ENCODE measurements around the gene GLUD2. TPM values are rescaled to one million over a fixed set of nuclear protein-coding genes. Genes with fewer than 3 reads are reported as not detected.

Gene GLUD2
- total and polyA plus RNA-seq, 2 of the 8 experiments (the other 6 are each of a cell fraction or from before 2014, with no cell fraction given) = 0.14 to 0.26 TPM

DNA sequence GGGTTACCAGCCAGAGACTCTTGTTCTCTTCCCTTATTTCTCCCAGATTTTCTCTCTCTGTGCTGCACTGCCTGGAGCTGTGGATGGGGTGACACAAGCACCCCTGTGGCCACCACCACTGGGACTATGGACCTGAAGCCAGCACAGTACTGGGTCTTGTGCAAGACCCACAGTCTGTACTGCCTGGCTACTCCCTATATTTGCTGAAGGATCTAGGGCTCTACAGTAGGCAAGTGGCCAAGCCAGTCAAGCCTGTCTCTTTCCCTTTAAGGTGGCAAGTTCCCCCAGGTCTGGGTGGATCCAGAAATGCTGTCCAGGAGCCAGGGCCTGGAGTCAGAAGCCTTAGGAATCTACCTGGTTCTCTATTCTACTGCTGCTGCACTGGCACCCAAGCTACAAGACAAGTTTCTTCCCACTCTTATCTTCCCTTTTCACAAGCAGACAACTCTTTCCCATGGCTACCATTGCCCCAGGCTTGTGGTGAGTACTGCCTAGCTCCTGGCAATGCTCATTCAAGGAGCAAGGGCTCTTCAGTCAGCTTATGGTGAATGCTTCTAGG, 33.4 kb upstream of the GLUD2 start:
- CTCF ChIA-PET (ENCODE audit: partially characterized antibody) = no interaction called here
- H3K23ac ChIP-seq (ENCODE audit: insufficient read length) = no peak overlapping the region
- H3K9ac ChIP-seq (replicated peaks in 1 of 4; ENCODE audit: extremely low read depth in 1 of 4, low read depth in 3 of 4, low read length in 3 of 4) = no peak overlapping the region
- no peak overlapping the region for H2AFZ ChIP-seq (ENCODE audit: low read length)
- no peak overlapping the region for H3K18ac ChIP-seq (ENCODE audit: extremely low read depth, low read length)
- H4K91ac ChIP-seq (replicated peaks; ENCODE audit: insufficient read length, low read length) = no peak overlapping the region
- H3K79me2 ChIP-seq (ENCODE audit: control insufficient read depth in 1 of 2, insufficient read depth in 2 of 2, low read length in 2 of 2) = no peaks in the 10 kb centered on the region
- no peaks in the 10 kb centered on the region for H3K36me3 ChIP-seq (ENCODE audit: control insufficient read depth in 2 of 4, insufficient read depth in 4 of 4, low read length in 3 of 4)
- H3K27ac ChIP-seq (ENCODE audit: low read depth, low read length) = no peak overlapping the region
- no peak overlapping the region for H3K4me3 ChIP-seq (ENCODE audit: extremely low read depth in 1 of 4, insufficient read depth in 2 of 4, low read depth in 3 of 4, low read length in 4 of 4)
- H2AK5ac ChIP-seq (ENCODE audit: low read depth, low read length) = no peak overlapping the region
- H4K5ac ChIP-seq (ENCODE audit: insufficient read length, low read depth, low read length) = no peak overlapping the region
- H4K8ac ChIP-seq (ENCODE audit: extremely low read depth, insufficient read depth, low read length) = no peak overlapping the region
- no peak overlapping the region for H2BK12ac ChIP-seq (ENCODE audit: low read depth, low read length)
- H3K4me2 ChIP-seq (ENCODE audit: insufficient read depth in 1 of 2, low read depth in 2 of 2, low read length in 2 of 2) = no peak overlapping the region
- no peak overlapping the region for H2BK15ac ChIP-seq (ENCODE audit: low read length)
- peaks cover 4 to 16% of the 10 kb centered on the region in 2 experiments; a peak in 2 of 4 replicates for H3K9me3 ChIP-seq (ENCODE audit: insufficient read depth in 2 of 2, low read depth in 1 of 2, low read length in 1 of 2)
- H3K14ac ChIP-seq (ENCODE audit: insufficient read length) = no peak overlapping the region
- no peak overlapping the region for H3K56ac ChIP-seq (replicated peaks; ENCODE audit: insufficient read length, low read depth, low read length)
- no peaks in the 10 kb centered on the region for H3K23me2 ChIP-seq (ENCODE audit: low read depth, low read length)
- no peaks in the 10 kb centered on the region for H3K4me1 ChIP-seq (replicated peaks in 1 of 4; ENCODE audit: control insufficient read depth in 3 of 4, insufficient read depth in 4 of 4, low read length in 3 of 4)
- H3K4ac ChIP-seq (replicated peaks; ENCODE audit: insufficient read length, low read depth, low read length) = no peak overlapping the region
- DNase-seq (ENCODE audit: low read depth in 1 of 2, low spot score in 2 of 2) = no peak
- H4K20me1 ChIP-seq (replicated peaks in 1 of 2; ENCODE audit: control insufficient read depth in 1 of 2, insufficient read depth in 2 of 2, low read length in 2 of 2) = no peaks in the 10 kb centered on the region
- H3K79me1 ChIP-seq (ENCODE audit: low read depth, low read length) = no peaks in the 10 kb centered on the region
- no peaks in the 10 kb centered on the region for H3K27me3 ChIP-seq (replicated peaks in 1 of 4; ENCODE audit: control insufficient read depth in 3 of 4, extremely low read depth in 1 of 4, insufficient read depth in 3 of 4, low read length in 3 of 4)
- POLR2A ChIA-PET (ENCODE audit: partially characterized antibody) = no interaction called here
- no peak overlapping the region for H2BK5ac ChIP-seq (ENCODE audit: low read depth, low read length)
- no peak for FAIRE-seq
- TF ChIP-seq, protein P1, sequence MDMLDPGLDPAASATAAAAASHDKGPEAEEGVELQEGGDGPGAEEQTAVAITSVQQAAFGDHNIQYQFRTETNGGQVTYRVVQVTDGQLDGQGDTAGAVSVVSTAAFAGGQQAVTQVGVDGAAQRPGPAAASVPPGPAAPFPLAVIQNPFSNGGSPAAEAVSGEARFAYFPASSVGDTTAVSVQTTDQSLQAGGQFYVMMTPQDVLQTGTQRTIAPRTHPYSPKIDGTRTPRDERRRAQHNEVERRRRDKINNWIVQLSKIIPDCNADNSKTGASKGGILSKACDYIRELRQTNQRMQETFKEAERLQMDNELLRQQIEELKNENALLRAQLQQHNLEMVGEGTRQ (IDR thresholded peaks at IDR 0.05; ENCODE audit: low read length) = no peak
- no peak for TF ChIP-seq CREB1 (IDR thresholded peaks at IDR 0.05)
- TF ChIP-seq SAP30 (IDR thresholded peaks at IDR 0.05; ENCODE audit: insufficient read depth, insufficient replicate concordance, low read length) = no peak
- TF ChIP-seq CEBPB (IDR thresholded peaks at IDR 0.05; ENCODE audit: low read depth, low read length) = no peak
- no peak for TF ChIP-seq JUND (IDR thresholded peaks at IDR 0.05; ENCODE audit: low read length)
- no peak for TF ChIP-seq POLR2A (IDR thresholded peaks at IDR 0.05; ENCODE audit: control extremely low read depth in 1 of 2, low read depth in 2 of 2, low read length in 2 of 2)
- TF ChIP-seq SUZ12 (IDR thresholded peaks at IDR 0.05; ENCODE audit: low read length) = no peak
- TF ChIP-seq KDM1A (IDR thresholded peaks at IDR 0.05; ENCODE audit: borderline replicate concordance, low read length) = no peak
- no peak overlapping the region for H2BK120ac ChIP-seq (replicated peaks; ENCODE audit: low read depth, low read length)
- no peak overlapping the region for H2BK20ac ChIP-seq (ENCODE audit: low read length)

Measured in H1 (cell line).